ENCODE data around the gene RORC.

- TF ChIP-seq, protein P1, sequence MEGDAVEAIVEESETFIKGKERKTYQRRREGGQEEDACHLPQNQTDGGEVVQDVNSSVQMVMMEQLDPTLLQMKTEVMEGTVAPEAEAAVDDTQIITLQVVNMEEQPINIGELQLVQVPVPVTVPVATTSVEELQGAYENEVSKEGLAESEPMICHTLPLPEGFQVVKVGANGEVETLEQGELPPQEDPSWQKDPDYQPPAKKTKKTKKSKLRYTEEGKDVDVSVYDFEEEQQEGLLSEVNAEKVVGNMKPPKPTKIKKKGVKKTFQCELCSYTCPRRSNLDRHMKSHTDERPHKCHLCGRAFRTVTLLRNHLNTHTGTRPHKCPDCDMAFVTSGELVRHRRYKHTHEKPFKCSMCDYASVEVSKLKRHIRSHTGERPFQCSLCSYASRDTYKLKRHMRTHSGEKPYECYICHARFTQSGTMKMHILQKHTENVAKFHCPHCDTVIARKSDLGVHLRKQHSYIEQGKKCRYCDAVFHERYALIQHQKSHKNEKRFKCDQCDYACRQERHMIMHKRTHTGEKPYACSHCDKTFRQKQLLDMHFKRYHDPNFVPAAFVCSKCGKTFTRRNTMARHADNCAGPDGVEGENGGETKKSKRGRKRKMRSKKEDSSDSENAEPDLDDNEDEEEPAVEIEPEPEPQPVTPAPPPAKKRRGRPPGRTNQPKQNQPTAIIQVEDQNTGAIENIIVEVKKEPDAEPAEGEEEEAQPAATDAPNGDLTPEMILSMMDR (IDR thresholded peaks at IDR 0.05): no peak
- no peak for TF ChIP-seq POLR2AphosphoS5 (IDR thresholded peaks at IDR 0.05)
These were observed 54.9 kb downstream of the RORC start for GRCh38 chr1:151776665-151777062.

Data from sigmoid colon (tissue), 4 donors.